ENCODE results near the gene H2BK1. TPM values are rescaled to one million over a fixed set of nuclear protein-coding genes. Genes with fewer than 3 reads are reported as not detected.

H2BK1 gene
- total and polyA plus RNA-seq, 2 of the 13 experiments (the other 11 are each of a cell fraction or from before 2014, with no cell fraction given), result not detected

DNA sequence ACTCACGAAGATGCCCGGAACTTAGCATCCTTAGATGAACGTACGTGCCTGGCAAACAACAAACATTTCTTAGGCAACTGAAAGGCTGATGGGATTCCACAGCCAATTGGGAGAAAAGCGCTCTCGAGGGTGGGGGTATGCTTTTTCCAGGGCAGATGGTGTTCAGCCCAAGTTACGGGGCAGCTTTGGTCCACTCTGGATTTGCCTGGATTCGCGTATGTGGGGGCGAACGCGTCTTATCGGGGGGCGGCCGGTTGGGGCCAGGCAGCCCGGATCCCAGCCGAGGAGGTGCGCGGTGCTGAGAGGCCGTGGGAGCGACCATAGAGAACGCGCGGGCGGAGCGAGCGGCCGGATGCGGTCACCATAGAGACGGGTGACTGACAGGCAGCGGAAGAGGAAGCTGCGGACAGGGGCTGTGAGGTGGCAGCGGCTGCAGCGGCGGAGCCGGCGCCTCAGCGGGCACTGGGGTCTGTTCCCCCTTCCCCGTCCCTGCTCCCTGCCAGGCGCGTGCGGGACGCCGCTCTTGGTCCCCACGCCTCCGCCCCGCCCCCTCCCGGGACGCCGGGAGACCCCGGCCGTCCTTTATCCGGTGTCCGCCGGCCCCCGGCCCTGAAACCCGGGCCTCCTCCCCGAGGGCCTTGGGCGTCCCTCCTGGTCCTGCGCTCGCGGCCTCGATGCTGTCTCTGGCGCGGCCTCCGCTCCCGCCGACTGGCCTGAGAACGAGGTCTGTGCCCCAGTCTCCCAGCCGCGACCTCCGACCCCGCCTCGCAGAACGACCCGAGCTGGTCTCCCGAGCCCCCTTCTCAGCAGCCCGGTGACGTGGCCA is 22.0 kb upstream of the H2BK1 start, which contains the start of gene CHPF2 (continued):
- TF ChIP-seq NFE2L2 (IDR thresholded peaks at IDR 0.05; ENCODE audit: low read length), result no peak
- no peak for TF ChIP-seq TCF7 (IDR thresholded peaks at IDR 0.05; ENCODE audit: low read depth)
- TF ChIP-seq RBM22 (optimal IDR thresholded peaks at IDR 0.05; ENCODE audit: low read length), result no peak
- TF ChIP-seq MIXL1 (CRISPR knock-in tag; IDR thresholded peaks at IDR 0.05), result no peak
- TF ChIP-seq MLLT10 (CRISPR knock-in tag; IDR thresholded peaks at IDR 0.05), result no peak
- no peak for TF ChIP-seq DMTF1 (CRISPR knock-in tag; IDR thresholded peaks at IDR 0.05)
- no peak for TF ChIP-seq ZMAT3 (CRISPR knock-in tag; conservative IDR thresholded peaks at IDR 0.05)
- peak; percentile 41; the same call in 1 of the 2 replicates for TF ChIP-seq TFDP2 (CRISPR knock-in tag; IDR thresholded peaks at IDR 0.05)
- TF ChIP-seq ZNF652 (CRISPR knock-in tag; IDR thresholded peaks at IDR 0.05; ENCODE audit: borderline replicate concordance, low read depth), result no peak
- no peak for TF ChIP-seq SALL2 (CRISPR knock-in tag; IDR thresholded peaks at IDR 0.05)
- peak; percentile 62 for TF ChIP-seq HNRNPK (IDR thresholded peaks at IDR 0.05; ENCODE audit: low read depth, low read length, poor library complexity, severe bottlenecking)
- TF ChIP-seq MTF2 (CRISPR knock-in tag; IDR thresholded peaks at IDR 0.05; ENCODE audit: borderline replicate concordance), result peak; percentile 79; the same call in 1 of the 2 replicates
- TF ChIP-seq ZFP91 (CRISPR knock-in tag; IDR thresholded peaks at IDR 0.05; ENCODE audit: borderline replicate concordance), result peak; percentile 51; the same call in 1 of the 2 replicates
- TF ChIP-seq ZNF124 (CRISPR knock-in tag; IDR thresholded peaks at IDR 0.05), result no peak
- TF ChIP-seq ATM (IDR thresholded peaks at IDR 0.05; ENCODE audit: borderline replicate concordance), result no peak
- no peak for TF ChIP-seq JDP2 (CRISPR knock-in tag; IDR thresholded peaks at IDR 0.05; ENCODE audit: borderline replicate concordance)
- TF ChIP-seq, protein P1, sequence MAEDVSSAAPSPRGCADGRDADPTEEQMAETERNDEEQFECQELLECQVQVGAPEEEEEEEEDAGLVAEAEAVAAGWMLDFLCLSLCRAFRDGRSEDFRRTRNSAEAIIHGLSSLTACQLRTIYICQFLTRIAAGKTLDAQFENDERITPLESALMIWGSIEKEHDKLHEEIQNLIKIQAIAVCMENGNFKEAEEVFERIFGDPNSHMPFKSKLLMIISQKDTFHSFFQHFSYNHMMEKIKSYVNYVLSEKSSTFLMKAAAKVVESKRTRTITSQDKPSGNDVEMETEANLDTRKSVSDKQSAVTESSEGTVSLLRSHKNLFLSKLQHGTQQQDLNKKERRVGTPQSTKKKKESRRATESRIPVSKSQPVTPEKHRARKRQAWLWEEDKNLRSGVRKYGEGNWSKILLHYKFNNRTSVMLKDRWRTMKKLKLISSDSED (CRISPR knock-in tag; IDR thresholded peaks at IDR 0.05), result no peak
- TF ChIP-seq, protein P2, sequence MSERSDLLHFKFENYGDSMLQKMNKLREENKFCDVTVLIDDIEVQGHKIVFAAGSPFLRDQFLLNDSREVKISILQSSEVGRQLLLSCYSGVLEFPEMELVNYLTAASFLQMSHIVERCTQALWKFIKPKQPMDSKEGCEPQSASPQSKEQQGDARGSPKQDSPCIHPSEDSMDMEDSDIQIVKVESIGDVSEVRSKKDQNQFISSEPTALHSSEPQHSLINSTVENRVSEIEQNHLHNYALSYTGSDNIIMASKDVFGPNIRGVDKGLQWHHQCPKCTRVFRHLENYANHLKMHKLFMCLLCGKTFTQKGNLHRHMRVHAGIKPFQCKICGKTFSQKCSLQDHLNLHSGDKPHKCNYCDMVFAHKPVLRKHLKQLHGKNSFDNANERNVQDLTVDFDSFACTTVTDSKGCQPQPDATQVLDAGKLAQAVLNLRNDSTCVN (CRISPR knock-in tag; IDR thresholded peaks at IDR 0.05; ENCODE audit: borderline replicate concordance), result no peak
- no peak for TF ChIP-seq MBD4 (IDR thresholded peaks at IDR 0.05; ENCODE audit: borderline replicate concordance, low read length)
- TF ChIP-seq ZNF34 (CRISPR knock-in tag; IDR thresholded peaks at IDR 0.05; ENCODE audit: borderline replicate concordance), result no peak
